Left lung (tissue), 10 donors: ENCODE measurements around the gene NOL9. TPM values are rescaled to one million over a fixed set of nuclear protein-coding genes. Genes with fewer than 3 reads are reported as not detected.

Experiments used
- ATAC-seq: fragments of 200-7000 bp; cut with Tn5 transposase; one replicate; pipeline ENCODE4 v1.9.1; 2020; ENCODE audit warnings: moderate library complexity
- DNase-seq, 4 donors: peaks; one replicate each; pipeline ENCODE4 v3.0.0-alpha.2; 2013 to 2020
- H3K27ac ChIP-seq, 2 donors: fragments of 200-600 bp; sonication (generic) in 1 of 2; one replicate each; pipeline versions ENCODE4 v1.5.0 to v1.8.0; 2020 to 2021
- H3K27me3 ChIP-seq, 2 donors: fragments of 200-600 bp; sonication (generic) in 1 of 2; one replicate each; pipeline versions ENCODE4 v1.5.0 to v1.8.0; 2020 to 2021
- H3K36me3 ChIP-seq, 2 donors: fragments of 200-600 bp; sonication (generic) in 1 of 2; one replicate each; pipeline versions ENCODE4 v1.5.0 to v1.8.0; 2020 to 2021
- H3K4me1 ChIP-seq, 2 donors: fragments of 200-600 bp; one replicate each; pipeline ENCODE4 v1.8.0; 2021
- H3K4me3 ChIP-seq, 2 donors: fragments of 200-600 bp; sonication (generic) in 1 of 2; one replicate each; pipeline versions ENCODE4 v1.5.0 to v1.8.0; 2020 to 2021; ENCODE audit warnings: mild to moderate bottlenecking in 1 of 2
- H3K9me3 ChIP-seq, 2 donors: fragments of 200-600 bp; sonication (generic) in 1 of 2; one replicate each; pipeline versions ENCODE4 v1.5.0 to v1.8.0; 2020 to 2021
- CTCF ChIP-seq, 2 donors: fragments of 200-600 bp; sonication (generic) in 1 of 2; IDR thresholded peaks; one replicate each; pipeline versions ENCODE4 v1.5.0 to v1.8.0; 2021; ENCODE audit warnings: antibody characterized with exemption in 2 of 2
- intact Hi-C, 2 donors: fragments of 100-400 bp; cut with DNase I; formaldehyde crosslinking; loops; one replicate each; pipeline versions ENCODE4 v1.11.2 to v1.14.2; 2022
- polyA plus RNA-seq, 6 donors: library from polyadenylated mRNA; unstranded; fragments of 120-200 nt; gene quantifications; one replicate each; pipeline ENCODE4 v1.2.1, GENCODE V29; 2013; ENCODE audit not compliant: insufficient read length in 6 of 6
- total RNA-seq, 2 donors: library from RNA; stranded (reverse); fragmentation: NEBNext Ultra II Directional; extraction: Animal tissue kit (Norgen Biotek cat#: 25700); gene quantifications; one replicate each; pipeline ENCODE4 v1.2.1, GENCODE V29; 2021
- donor health status: DM: no; HTN: yes; CAD: no.
- donor health status: DM: no; HTN: no; CAD: no.

The NOL9 gene
- total and polyA plus RNA-seq, 8 donors, result 19.1 to 30.8 (median 24.8) TPM

DNA sequence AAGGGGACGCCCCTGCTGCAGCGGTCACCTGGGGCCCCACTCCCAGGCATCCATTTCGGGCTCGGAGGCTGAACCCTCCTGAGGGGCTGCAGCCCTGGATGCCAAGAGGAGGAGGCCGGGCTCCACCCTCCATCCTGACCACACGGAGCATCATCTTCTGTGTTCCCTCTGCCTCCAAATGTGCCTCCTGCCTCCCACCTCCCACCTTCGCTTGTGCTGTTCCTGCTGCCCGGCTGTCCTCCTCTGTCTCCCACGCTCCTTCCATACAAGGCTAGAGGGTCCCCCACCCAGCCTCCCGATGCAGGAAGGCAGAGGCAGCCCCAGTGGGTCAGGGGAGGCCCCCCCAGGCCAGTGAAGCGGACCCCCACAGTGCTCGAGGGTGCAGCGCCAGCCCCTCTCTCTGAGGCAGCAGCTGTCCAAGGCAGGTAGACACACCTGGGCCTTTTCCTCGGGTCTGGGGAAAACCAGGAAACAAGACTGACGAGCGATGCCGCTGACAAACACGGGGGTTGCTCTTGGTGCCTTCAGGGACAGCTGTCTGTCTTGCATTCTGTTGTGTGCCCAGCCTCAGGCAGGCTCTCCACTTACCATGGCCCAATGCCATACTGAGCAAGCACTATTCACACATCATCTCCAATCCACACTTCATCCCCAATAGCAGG lies 46.0 kb downstream of the NOL9 start:
- DNase-seq, result no peak
- Histone ChIP-seq H3K36me3 (no peaks in the 10 kb centered on the region), H3K9me3 (no peaks in the 10 kb centered on the region), H3K4me1 (no peaks in the 10 kb centered on the region), H3K4me3 (no peak overlapping the region), H3K27ac (no peak overlapping the region), H3K27me3 (peaks cover 0 to 27% of the 10 kb centered on the region in 2 donors)
- TF ChIP-seq CTCF (IDR thresholded peaks at IDR 0.05), result no peak
- intact Hi-C loops, result no loop called here
- no peak for ATAC-seq

DNA sequence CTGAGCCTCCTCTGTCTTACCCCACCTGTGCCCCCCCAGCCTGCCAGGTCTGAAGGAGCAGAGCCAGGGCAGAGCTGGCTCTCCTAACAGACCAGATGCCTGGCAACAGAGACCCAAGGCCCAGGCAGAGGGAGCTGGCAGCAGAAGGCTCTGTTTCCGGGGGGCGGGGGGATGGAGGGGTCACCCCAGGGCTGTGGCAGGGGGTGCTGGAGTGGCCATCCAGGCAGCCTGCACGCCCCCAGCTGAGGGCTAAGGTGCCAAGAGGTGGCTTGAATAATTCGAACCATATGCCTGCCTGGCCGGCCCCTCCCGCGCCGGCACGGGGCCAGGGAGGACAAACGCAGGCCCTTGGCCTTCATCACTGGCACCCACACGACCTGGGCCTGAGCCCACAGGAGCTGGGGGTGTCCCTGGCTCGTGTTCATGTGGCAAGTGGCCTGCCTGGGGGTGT lies 46.8 kb downstream of the NOL9 start:
- no peaks in the 10 kb centered on the region for H3K9me3 ChIP-seq
- H3K27ac ChIP-seq, result no peak overlapping the region
- H3K4me1 ChIP-seq, result peaks cover 0 to 4% of the 10 kb centered on the region in 2 donors
- intact Hi-C loops, result no loop called here
- H3K4me3 ChIP-seq, result no peak overlapping the region
- no peak for TF ChIP-seq CTCF (IDR thresholded peaks at IDR 0.05)
- ATAC-seq, result no peak
- no peak for DNase-seq
- H3K36me3 ChIP-seq, result no peaks in the 10 kb centered on the region
- H3K27me3 ChIP-seq, result peaks cover 0 to 27% of the 10 kb centered on the region in 2 donors

DNA sequence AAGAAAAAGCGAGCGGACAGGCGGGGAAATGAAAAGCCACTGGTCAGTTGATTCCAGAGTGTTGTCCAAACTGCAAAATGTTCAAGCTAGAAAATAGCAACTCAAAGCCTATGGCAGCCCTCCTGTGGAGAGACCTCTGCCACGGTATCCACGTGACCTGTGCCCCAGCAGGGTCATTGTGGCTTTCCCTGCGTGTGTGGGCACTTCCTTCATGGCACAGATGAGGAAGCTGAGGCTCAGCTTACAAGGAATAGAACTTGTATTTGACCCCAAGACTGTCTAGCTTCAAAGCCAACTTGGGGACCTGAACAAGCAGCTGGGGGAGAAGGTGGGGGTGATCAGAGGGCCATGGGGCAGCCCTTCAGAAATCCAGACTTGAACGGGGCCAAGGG lies 47.3 kb downstream of the NOL9 start:
- Histone ChIP-seq H3K27ac (no peak overlapping the region), H3K9me3 (no peaks in the 10 kb centered on the region), H3K36me3 (no peaks in the 10 kb centered on the region), H3K27me3 (peaks cover 0 to 27% of the 10 kb centered on the region in 2 donors), H3K4me3 (no peak overlapping the region), H3K4me1 (peaks cover 0 to 6% of the 10 kb centered on the region in 2 donors)
- intact Hi-C loops, result no loop called here
- DNase-seq (no peak), ATAC-seq (no peak)
- TF ChIP-seq CTCF (IDR thresholded peaks at IDR 0.05), result no peak

DNA sequence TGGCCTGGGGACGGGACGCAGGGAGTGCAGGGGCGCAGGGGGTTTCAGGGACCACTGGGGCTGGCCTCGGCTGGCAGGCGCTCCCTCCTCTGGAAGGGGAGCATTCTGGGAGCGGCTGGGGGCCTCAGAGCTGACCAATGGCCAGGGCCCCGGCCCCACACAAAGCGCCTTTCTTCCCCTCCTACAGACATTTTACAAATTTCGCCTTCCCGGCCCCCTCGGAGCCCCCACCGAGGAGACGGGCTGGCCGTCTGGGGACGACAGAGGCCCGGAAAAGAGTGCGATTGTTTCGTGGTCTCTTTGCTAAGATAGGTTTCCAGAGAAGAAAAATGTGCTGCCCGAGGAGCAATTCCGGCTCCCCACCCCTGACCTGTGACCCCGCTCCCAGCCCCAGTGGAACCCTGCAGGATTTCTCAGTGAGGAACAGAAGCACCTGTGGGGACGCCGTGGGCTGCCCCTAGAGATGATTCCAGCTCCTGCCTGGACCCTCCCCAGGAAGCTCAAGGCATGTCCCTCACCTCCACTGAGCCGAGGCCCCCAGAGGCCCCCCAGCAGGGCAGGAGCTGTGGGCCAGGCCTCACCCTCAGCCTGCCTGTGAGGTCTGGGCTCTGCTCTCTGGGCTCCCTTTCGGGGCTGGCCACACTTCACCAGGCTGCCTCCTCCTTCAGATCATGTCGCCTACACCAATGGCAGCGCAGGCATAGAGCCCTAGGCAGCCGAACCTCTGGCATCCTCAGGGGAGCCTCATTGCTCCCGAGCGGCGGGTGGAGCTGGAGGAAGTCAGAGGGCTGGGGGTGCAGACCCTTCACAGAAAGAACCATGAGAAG lies 47.9 kb downstream of the NOL9 start:
- H3K27me3 ChIP-seq, result peaks cover 0 to 27% of the 10 kb centered on the region in 2 donors
- no peak for ATAC-seq
- no peak overlapping the region for H3K27ac ChIP-seq
- no peak overlapping the region for H3K4me3 ChIP-seq
- H3K36me3 ChIP-seq, result no peaks in the 10 kb centered on the region
- TF ChIP-seq CTCF (IDR thresholded peaks at IDR 0.05), result no peak
- intact Hi-C loops, result no loop called here
- no peak for DNase-seq
- peaks cover 0 to 6% of the 10 kb centered on the region in 2 donors for H3K4me1 ChIP-seq
- H3K9me3 ChIP-seq, result no peaks in the 10 kb centered on the region
